GM12874 (cell line): Measurements from ENCODE around the gene XDH.

Experiments used
- TF ChIP-seq, protein P1 (sequence below): IDR thresholded peaks from 2 replicates; pipeline ENCODE4 v1.5.1; 2011; ENCODE audit warnings: low read depth, mild to moderate bottlenecking, control low read depth, low read length, moderate library complexity; ENCODE audit not compliant: insufficient read depth

Gene XDH

DNA sequence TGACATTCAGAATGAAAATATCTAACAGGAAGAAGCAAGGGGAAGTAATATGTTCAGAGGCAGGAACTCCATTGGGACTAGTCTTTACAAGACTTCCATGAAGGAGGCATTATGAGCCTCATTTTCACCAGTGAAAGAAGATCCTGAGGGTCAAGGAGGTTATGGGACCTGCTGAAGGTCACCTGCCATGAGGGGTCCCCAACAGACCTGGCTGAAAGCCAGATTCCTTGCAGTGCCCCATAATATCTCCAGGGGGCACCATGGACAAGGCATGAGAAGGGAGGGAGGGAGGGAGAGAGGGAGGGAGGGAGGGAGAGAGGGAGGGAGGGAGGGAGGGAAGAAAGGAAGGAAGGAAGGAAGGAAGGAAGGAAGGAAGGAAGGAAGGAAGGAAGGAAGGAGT is 27.9 kb downstream of the XDH start:
- TF ChIP-seq, protein P1, sequence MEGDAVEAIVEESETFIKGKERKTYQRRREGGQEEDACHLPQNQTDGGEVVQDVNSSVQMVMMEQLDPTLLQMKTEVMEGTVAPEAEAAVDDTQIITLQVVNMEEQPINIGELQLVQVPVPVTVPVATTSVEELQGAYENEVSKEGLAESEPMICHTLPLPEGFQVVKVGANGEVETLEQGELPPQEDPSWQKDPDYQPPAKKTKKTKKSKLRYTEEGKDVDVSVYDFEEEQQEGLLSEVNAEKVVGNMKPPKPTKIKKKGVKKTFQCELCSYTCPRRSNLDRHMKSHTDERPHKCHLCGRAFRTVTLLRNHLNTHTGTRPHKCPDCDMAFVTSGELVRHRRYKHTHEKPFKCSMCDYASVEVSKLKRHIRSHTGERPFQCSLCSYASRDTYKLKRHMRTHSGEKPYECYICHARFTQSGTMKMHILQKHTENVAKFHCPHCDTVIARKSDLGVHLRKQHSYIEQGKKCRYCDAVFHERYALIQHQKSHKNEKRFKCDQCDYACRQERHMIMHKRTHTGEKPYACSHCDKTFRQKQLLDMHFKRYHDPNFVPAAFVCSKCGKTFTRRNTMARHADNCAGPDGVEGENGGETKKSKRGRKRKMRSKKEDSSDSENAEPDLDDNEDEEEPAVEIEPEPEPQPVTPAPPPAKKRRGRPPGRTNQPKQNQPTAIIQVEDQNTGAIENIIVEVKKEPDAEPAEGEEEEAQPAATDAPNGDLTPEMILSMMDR, result no peak

DNA sequence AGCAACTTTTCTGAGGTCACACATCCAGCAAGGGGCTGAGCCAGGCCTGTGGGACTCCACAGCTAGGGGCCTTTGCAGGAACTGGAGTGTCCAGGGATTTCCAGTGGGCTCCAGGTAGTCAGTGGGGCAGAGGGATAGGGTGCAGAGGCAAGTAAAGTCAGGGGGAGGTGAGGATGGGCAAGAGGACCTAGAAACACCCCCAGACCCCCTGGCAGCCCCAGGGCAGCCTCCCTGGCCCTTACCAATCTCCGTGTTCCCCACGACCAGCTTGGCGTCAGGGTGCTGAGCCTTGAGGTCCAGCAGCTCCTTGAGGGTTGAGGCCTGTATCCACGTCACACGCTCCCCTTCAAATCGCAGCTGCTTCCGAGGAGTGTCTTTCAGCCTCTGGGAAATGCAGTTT is 28.4 kb downstream of the XDH start:
- TF ChIP-seq, protein P1, result no peak

DNA sequence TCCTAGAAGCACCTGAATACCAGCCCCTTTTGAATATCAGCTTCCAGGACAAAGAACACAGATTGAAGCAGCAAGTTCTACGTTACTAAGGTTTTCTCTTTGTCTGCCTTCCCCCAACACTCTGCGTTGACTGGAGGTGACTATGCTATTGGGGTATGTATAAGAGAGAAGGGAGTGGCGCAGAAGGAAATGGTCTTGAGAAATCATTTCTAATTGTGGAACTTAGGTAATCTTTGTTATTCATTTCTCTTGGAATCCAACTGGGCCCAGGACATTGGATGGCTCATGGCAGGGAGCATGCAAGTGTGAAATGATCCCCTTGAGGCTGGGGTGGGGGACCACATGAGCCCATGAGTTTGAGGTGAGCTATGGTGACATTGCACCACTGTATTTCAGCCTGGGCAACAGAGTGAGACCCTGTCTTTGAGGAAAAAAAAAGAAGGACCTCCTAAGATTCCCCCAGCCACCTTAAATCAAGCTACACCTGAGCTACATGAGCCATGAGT is 29.7 kb downstream of the XDH start:
- TF ChIP-seq, protein P1, result no peak

DNA sequence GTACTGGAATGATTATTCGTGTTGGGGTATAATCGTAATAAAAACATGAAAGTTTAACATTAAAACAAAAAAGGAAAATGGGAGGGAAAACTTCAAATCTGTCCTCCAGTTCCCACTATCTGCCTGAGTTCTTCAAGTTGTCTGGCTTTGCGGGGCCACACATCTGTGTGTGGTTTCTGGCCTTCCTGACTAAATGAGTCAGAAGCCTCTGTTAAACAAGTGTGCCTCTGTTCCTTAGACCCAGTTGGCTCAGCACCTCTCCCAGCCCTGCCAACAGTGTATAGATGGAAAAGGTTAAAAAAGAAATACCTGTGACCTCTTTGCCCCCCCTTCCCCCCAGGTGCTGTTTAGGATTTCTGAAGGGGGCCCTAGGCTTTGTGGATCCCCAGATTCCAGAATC is 30.2 kb downstream of the XDH start:
- TF ChIP-seq, protein P1, result no peak

DNA sequence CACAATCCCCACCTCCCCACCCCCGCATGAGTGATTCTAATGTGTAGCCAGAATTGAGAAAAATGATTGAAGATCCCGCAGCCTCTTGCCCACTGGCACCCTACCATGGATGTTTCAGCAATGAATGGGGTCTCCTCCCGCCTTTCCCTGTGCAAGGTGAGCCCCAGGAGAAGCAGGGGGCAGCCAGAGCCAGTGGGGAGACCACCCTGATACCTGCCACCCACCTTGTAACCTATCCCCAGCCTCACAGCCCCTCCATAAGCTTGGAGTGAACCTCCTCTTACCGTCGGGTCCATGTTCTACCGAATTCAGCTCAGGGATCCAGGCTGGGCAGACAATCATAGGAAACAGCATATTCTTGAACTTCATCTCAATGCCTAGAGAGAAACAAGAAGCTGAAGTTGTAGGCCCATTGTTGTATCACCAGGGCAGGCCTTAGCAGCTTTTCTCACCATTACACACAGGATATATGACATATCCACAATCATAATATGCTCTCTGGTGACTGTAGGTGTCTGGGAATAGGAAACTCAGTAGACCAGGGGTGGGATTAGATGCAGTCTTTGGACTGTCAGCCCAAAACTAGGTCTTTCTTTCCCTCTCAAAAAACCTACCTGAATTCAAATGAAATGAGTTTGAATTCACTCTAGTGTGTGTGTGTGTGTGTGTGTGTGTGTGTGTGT is 30.9 kb downstream of the XDH start:
- TF ChIP-seq, protein P1, result no peak

DNA sequence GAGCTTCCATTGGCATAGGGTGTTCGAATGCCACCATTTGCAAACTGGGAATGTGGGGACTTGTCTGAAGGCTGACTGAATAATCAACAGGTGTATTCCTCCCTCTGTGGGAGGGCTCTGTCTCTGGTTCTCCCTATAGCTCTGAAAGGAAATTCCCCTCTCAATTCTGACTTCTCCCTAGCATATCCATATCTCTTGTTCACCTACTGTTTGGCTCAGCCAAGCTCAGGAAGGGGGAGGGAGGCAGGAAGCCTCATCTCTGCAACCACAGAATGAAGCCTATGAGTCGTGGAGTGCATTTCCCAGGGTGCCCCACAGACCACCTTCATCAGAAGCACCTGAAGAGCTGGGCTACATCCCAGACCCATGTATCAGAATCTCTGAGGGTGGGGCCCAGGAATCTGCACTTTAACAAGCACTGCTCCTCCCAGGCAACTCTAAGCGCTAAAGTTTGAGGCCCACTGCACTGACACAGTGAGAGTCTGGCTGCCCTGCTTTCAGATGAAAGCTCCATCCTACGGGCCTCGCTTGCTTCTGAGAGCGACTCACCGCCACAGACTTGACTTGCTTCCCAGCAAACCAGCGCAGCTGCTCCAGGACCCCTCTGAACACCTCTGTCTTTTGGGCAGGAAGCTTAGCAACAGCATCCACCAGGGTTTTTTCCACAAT is 32.0 kb downstream of the XDH start:
- TF ChIP-seq, protein P1, result no peak

DNA sequence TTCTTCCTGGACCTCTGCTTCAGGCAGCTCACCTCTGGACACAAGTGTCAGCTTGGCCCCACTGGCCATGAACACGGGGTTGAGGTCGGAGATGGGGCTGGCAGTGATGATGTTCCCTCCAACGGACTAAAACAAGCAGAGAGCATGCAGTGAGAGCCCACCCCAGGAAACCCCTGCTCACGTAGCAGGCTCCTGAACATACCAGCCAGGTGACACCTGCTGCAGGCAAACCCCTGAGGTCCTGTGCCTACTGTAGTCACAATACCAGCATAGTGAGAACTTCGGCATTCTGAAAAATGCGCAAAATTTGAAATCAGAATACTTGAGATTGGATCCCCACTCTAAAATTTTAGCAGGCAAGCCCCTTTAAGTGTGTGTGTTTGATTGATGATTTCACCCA is 32.9 kb downstream of the XDH start:
- TF ChIP-seq, protein P1, result no peak
